ENCODE results near the gene TECR. TPM values are rescaled to one million over a fixed set of nuclear protein-coding genes. Genes with fewer than 3 reads are reported as not detected.

The TECR gene
- polyA plus RNA-seq, 3 donors = 59.8 to 79.6 (median 76.7) TPM

- Histone ChIP-seq H3K36me3 (replicated peaks in 1 of 2; ENCODE audit: control insufficient read depth in 1 of 2, insufficient read depth in 2 of 2, low read length in 2 of 2) (no peaks in the 10 kb centered on the region), H3K79me2 (ENCODE audit: insufficient read depth, low read length) (peaks cover 48% of the 10 kb centered on the region), H3K9ac (ENCODE audit: insufficient read depth, low read length, poor library complexity, severe bottlenecking) (no peak overlapping the region), H3K27ac (ENCODE audit: low read depth in 1 of 2, low read length in 2 of 2) (peak overlapping the region in 1 of 2 donors; percentile 13), H3K4me3 (replicated peaks in 1 of 3; ENCODE audit: low read depth in 2 of 3, low read length in 3 of 3) (no peak overlapping the region), H3K4me2 (replicated peaks; ENCODE audit: extremely low read depth, low read length, poor library complexity, severe bottlenecking) (no peak overlapping the region), H3K27me3 (ENCODE audit: control insufficient read depth in 2 of 2, insufficient read depth in 2 of 2, low read length in 2 of 2) (no peaks in the 10 kb centered on the region), H3K4me1 (ENCODE audit: control insufficient read depth in 1 of 2, insufficient read depth in 2 of 2, low read length in 2 of 2) (no peaks in the 10 kb centered on the region), H4K20me1 (ENCODE audit: insufficient read depth, low read length) (no peaks in the 10 kb centered on the region), H3K9me3 (replicated peaks in 1 of 2; ENCODE audit: control insufficient read depth in 1 of 2, insufficient read depth in 1 of 2, low read length in 2 of 2) (no peaks in the 10 kb centered on the region), H2AFZ (ENCODE audit: insufficient read depth, low read depth, low read length, poor library complexity, severe bottlenecking) (no peak overlapping the region)
- peak; percentile 47 to 80 (median 52) for DNase-seq
- intact Hi-C loops (cut with micrococcal nuclease) = no loop called here
- H3K36me3 Mint-ChIP-seq = peaks cover 11 to 24% of the 10 kb centered on the region in 2 donors
- WGBS (ENCODE audit: insufficient coverage) = 12% methylated on average over 4 of the region's 7 CpGs
- peaks cover 0 to 4% (median 3%) of the 10 kb centered on the region in 3 donors for H3K27me3 Mint-ChIP-seq (ENCODE audit: low read depth in 3 of 3)
- H3K9me3 Mint-ChIP-seq = no peaks in the 10 kb centered on the region
- H3K4me3 Mint-ChIP-seq = no peak overlapping the region
- no peak for TF ChIP-seq CTCF (IDR thresholded peaks at IDR 0.05)
- peaks cover 9% of the 10 kb centered on the region for H3K4me1 Mint-ChIP-seq
- peak overlapping the region in 4 of 7 donors; percentile 47 to 89 (median 55) for H3K27ac Mint-ChIP-seq
These were observed 13.4 kb downstream of the TECR start for GRCh38 chr19:14542711-14543328.

GRCh38 chr19:14544047-14544446 is 14.7 kb downstream of the TECR start:
- Mint-ChIP-seq H3K27me3 (ENCODE audit: low read depth in 3 of 3) (peaks cover 0 to 7% (median 3%) of the 10 kb centered on the region in 3 donors), H3K36me3 (peaks cover 15 to 34% of the 10 kb centered on the region in 2 donors), H3K4me1 (peaks cover 7% of the 10 kb centered on the region), H3K27ac (peak overlapping the region in 1 of 7 donors; percentile 42), H3K4me3 (no peak overlapping the region), H3K9me3 (no peaks in the 10 kb centered on the region)
- H3K27me3 ChIP-seq (ENCODE audit: control insufficient read depth in 2 of 2, insufficient read depth in 2 of 2, low read length in 2 of 2) = no peaks in the 10 kb centered on the region
- no peak overlapping the region for H3K4me2 ChIP-seq (replicated peaks; ENCODE audit: extremely low read depth, low read length, poor library complexity, severe bottlenecking)
- peaks cover 43% of the 10 kb centered on the region for H3K79me2 ChIP-seq (ENCODE audit: insufficient read depth, low read length)
- H3K4me3 ChIP-seq (replicated peaks in 1 of 3; ENCODE audit: low read depth in 2 of 3, low read length in 3 of 3) = no peak overlapping the region
- no peaks in the 10 kb centered on the region for H3K9me3 ChIP-seq (replicated peaks in 1 of 2; ENCODE audit: control insufficient read depth in 1 of 2, insufficient read depth in 1 of 2, low read length in 2 of 2)
- peaks cover 0 to 5% of the 10 kb centered on the region in 2 donors for H3K36me3 ChIP-seq (replicated peaks in 1 of 2; ENCODE audit: control insufficient read depth in 1 of 2, insufficient read depth in 2 of 2, low read length in 2 of 2)
- no peaks in the 10 kb centered on the region for H3K4me1 ChIP-seq (ENCODE audit: control insufficient read depth in 1 of 2, insufficient read depth in 2 of 2, low read length in 2 of 2)
- H3K27ac ChIP-seq (ENCODE audit: low read depth in 1 of 2, low read length in 2 of 2) = no peak overlapping the region
- no peak for TF ChIP-seq CTCF (IDR thresholded peaks at IDR 0.05)
- H2AFZ ChIP-seq (ENCODE audit: insufficient read depth, low read depth, low read length, poor library complexity, severe bottlenecking) = no peak overlapping the region
- H3K9ac ChIP-seq (ENCODE audit: insufficient read depth, low read length, poor library complexity, severe bottlenecking) = no peak overlapping the region
- no peak for DNase-seq
- no peaks in the 10 kb centered on the region for H4K20me1 ChIP-seq (ENCODE audit: insufficient read depth, low read length)
- WGBS (ENCODE audit: insufficient coverage) = 96% methylated on average over 4 of the region's 5 CpGs
- intact Hi-C loops (cut with micrococcal nuclease) = no loop called here

All from CD14-positive monocyte (primary cell).